CD4-positive, alpha-beta T cell treated with Interleukin-12 subunit alpha and Interleukin-12 subunit beta, for 1 hour (primary cell): ENCODE data around the gene CTAGE1.
"Not testable (repeated sequence)": the region's sequence is repeated elsewhere in the genome, so short reads cannot be mapped to it uniquely, and the experiment has no call there.

Source experiments
- DNase-seq: peaks from one replicate; pipeline ENCODE4 v3.0.0-alpha.2; 2020

The CTAGE1 gene

GRCh38 chr18:22417496-22418188 is at the start of gene CTAGE1:
Gene CTAGE1 (minus strand): TSS chr18:22417915. CDS start chr18:22417811, 104 bp downstream.
- DNase-seq, result no peak

GRCh38 chr18:22466608-22467395 is 49.1 kb upstream of the CTAGE1 start:
- DNase-seq, result no peak

GRCh38 chr18:22465859-22466457 is 48.2 kb upstream of the CTAGE1 start:
- peak; percentile 34 for DNase-seq

GRCh38 chr18:22463076-22463475 is 45.4 kb upstream of the CTAGE1 start:
- DNase-seq, result no peak

- no peak for DNase-seq
Measured at GRCh38 chr18:22459491-22459890, 41.8 kb upstream of the CTAGE1 start.

- DNase-seq, result no peak
Measured at GRCh38 chr18:22457524-22457923, 39.8 kb upstream of the CTAGE1 start.

- DNase-seq, result no peak
Measured at GRCh38 chr18:22456547-22456946, 38.8 kb upstream of the CTAGE1 start.

- no peak for DNase-seq
Measured at GRCh38 chr18:22456116-22456480, 38.4 kb upstream of the CTAGE1 start.

- DNase-seq, result no peak
Measured at GRCh38 chr18:22455425-22456115, 37.9 kb upstream of the CTAGE1 start.

GRCh38 chr18:22453315-22453714 is 35.6 kb upstream of the CTAGE1 start:
- DNase-seq, result no peak

- DNase-seq, result no peak
Measured at GRCh38 chr18:22452226-22452668, 34.5 kb upstream of the CTAGE1 start.

GRCh38 chr18:22451796-22452195 is 34.1 kb upstream of the CTAGE1 start:
- no peak for DNase-seq

- DNase-seq, result not testable (repeated sequence)
Measured at GRCh38 chr18:22450766-22451165, 33.1 kb upstream of the CTAGE1 start.

GRCh38 chr18:22450318-22450717 is 32.6 kb upstream of the CTAGE1 start:
- not testable (repeated sequence) for DNase-seq

- not testable (repeated sequence) for DNase-seq
Measured at GRCh38 chr18:22449753-22450152, 32.0 kb upstream of the CTAGE1 start.

GRCh38 chr18:22448238-22448637 is 30.5 kb upstream of the CTAGE1 start:
- no peak for DNase-seq

- no peak for DNase-seq
Measured at GRCh38 chr18:22447792-22448191, 30.1 kb upstream of the CTAGE1 start.

- no peak for DNase-seq
Measured at GRCh38 chr18:22446911-22447310, 29.2 kb upstream of the CTAGE1 start.

- no peak for DNase-seq
Measured at GRCh38 chr18:22446325-22446724, 28.6 kb upstream of the CTAGE1 start.

GRCh38 chr18:22441638-22442037 is 23.9 kb upstream of the CTAGE1 start:
- no peak for DNase-seq

GRCh38 chr18:22439447-22439846 is 21.7 kb upstream of the CTAGE1 start:
- DNase-seq, result no peak

- DNase-seq, result no peak
Measured at GRCh38 chr18:22436136-22436535, 18.4 kb upstream of the CTAGE1 start.

- no peak for DNase-seq
Measured at GRCh38 chr18:22434973-22435608, 17.4 kb upstream of the CTAGE1 start.
